Epithelial cell of prostate (primary cell): ENCODE data around the gene KATNBL1.
"Not testable (repeated sequence)": the region's sequence is repeated elsewhere in the genome, so short reads cannot be mapped to it uniquely, and the experiment has no call there.

Source experiments
- DNase-seq: peaks from one replicate; pipeline ENCODE4 v3.0.0-alpha.2; 2011; ENCODE audit warnings: low read depth, low spot score
- H3K27ac ChIP-seq: fragments of 450-650 bp; 2 replicates; pipeline ENCODE4 v1.5.1; 2017; ENCODE audit warnings: mild to moderate bottlenecking

Gene KATNBL1

GRCh38 chr15:34203936-34204335 lies 6.0 kb downstream of the KATNBL1 start:
- DNase-seq, result no peak
- H3K27ac ChIP-seq, result no peak overlapping the region

DNA sequence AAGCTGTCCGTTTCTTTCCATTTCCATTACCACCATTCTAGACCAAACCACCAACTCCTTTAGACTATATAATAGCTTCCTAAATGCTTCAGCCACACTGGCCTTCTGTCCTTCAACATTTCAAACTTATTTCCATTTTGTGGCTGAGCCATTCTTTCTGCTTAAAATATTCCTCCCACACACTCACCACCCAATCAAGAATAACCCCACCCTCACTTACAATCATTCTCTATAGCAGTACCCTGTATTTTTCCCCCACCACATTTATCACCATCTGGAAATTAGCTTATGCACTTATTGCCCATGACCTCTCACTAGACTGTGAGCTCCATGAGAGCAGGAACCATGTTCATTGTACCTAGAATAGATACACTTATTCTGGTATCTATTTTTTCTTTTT lies 6.6 kb downstream of the KATNBL1 start:
- H3K27ac ChIP-seq, result no peak overlapping the region
- DNase-seq, result no peak

GRCh38 chr15:34193272-34193671 lies 16.6 kb downstream of the KATNBL1 start:
- DNase-seq, H3K27ac ChIP-seq: not testable (repeated sequence)

DNA sequence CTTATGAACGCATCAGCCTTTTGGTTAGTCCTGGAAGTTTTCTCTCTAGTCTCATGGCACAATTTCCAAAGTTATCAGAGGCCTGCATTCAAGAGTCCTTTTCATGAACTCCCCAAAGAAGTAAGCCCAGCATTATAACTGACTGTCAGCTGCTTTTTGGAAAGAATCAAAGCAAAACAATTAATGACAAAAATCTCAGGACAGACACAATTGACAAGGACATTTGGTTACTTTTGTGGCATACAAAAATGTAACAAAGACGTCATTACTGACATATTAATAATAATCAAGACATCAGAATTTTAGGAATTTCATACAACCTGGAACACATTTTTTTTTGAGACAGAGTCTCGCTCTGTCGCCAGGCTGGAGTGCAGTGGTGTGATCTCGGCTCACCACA lies 21.2 kb downstream of the KATNBL1 start:
- H3K27ac ChIP-seq, result no peak overlapping the region
- no peak for DNase-seq

GRCh38 chr15:34185666-34186065 lies 24.2 kb downstream of the KATNBL1 start:
- H3K27ac ChIP-seq, result no peak overlapping the region
- no peak for DNase-seq

DNA sequence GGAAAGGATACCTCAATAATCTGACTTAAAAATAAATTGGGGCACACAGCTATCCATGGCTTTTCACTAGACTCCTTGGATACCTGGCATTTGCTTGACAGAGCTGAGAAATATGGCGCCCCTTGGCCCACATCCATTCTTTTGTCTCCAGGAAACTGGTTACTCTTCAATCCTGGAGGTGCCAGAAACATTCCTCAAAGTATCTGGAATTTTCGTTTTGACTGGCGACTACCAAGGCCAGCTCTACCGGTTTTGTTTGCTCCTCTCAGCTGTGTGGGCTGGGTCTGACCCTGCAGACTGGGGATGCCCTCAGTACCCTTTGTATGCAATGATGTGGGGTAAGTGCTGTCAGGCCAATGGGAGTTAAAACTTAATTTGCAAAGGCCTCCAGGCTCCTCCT lies 27.0 kb downstream of the KATNBL1 start:
- DNase-seq, result no peak
- H3K27ac ChIP-seq, result no peak overlapping the region

GRCh38 chr15:34179234-34179633 lies 30.7 kb downstream of the KATNBL1 start:
- no peak for DNase-seq
- no peak overlapping the region for H3K27ac ChIP-seq

GRCh38 chr15:34165987-34166573 lies 43.8 kb downstream of the KATNBL1 start:
- H3K27ac ChIP-seq, DNase-seq: not testable (repeated sequence)

- peak overlapping the region; percentile 57 for H3K27ac ChIP-seq
- DNase-seq, result peak; percentile 18
Observed at GRCh38 chr15:34161329-34161963, 48.5 kb downstream of the KATNBL1 start.

- DNase-seq, result no peak
- H3K27ac ChIP-seq, result peak overlapping the region; percentile 57
Observed at GRCh38 chr15:34160735-34161134, 49.2 kb downstream of the KATNBL1 start.

DNA sequence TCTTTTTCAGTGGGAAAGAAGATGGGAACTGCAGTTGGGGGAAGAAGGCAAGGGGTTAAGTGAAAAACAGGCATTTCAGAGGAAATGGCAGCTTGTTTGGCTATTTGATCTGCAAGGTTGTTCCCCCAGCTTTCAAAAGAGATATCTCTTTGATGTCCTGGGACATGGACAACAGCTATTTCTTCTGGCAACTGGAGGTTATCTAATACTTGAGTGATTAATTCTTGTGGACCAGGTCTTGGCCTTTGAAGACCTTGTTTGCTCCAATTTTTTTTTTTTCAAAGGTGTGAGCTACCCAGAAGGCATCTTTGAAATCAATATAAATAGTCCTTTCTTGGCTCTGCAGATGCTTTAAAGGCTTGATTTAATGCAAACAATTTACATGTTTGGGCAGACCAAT lies 51.5 kb downstream of the KATNBL1 start:
- DNase-seq, result no peak
- no peak overlapping the region for H3K27ac ChIP-seq

DNA sequence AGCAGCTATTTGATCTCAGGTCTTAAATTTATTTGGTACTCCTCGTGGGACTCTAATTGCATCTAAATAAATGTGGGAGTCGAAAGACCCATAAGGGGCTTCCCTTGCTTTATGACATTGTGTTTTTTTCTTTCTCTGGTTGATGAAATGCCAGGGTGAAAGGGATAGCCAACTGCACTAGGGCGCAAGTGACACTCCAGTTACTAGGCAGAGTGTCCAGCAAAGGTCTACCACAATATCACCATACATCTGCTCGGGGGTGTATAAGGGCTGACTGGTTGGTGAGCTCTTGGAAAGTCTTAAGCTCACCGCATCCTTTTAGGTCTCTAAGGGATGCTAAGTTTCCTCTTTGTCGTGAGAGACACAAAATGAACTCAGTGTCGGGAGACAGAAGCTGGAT lies 54.0 kb downstream of the KATNBL1 start:
- no peak for DNase-seq
- H3K27ac ChIP-seq, result peak overlapping the region; percentile 92

- peak overlapping the region; percentile 92 for H3K27ac ChIP-seq
- peak; percentile 43 for DNase-seq
Observed at GRCh38 chr15:34154725-34155204, 55.1 kb downstream of the KATNBL1 start.

- DNase-seq, result peak; percentile 63
- H3K27ac ChIP-seq, result peak overlapping the region; percentile 35
Observed at GRCh38 chr15:34147371-34148140, 62.3 kb downstream of the KATNBL1 start.

DNA sequence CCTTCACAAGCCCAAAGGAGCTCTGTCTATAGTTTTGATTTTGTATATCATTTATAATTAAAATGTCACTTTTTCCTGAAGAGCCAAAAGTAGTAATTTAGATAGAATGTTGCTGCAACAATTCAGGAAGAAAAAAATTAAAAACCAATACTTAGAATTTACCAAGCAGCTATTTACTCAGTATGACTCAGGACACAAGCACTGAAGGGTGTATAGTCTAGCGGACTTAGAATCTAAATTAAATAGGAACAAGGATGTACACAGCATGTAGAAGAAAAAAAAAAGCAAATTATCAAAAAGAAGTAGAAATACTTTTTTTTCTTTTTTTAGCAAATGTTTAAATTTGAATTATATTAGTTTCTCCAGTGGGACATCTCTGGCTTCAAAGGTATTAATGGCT lies 76.4 kb downstream of the KATNBL1 start:
- H3K27ac ChIP-seq, result no peak overlapping the region
- no peak for DNase-seq

DNA sequence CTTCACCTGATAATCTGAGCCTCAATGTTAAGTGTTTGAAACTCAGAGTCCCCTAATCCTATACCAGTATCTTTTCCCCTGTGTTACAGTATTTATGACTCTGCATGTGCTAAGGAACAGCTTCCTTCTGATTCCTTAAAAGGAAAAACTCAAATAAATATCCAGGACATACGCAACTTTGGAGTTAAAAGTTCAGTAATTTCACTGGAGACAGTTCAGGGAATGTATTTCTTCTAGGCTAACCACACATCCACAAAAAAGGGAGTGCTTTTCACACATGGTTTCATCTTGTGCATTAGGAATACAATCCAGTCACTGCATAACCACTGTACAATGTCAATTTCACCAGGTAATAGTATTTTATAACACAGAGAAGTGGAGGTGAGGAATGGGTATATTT lies 77.0 kb downstream of the KATNBL1 start:
- no peak for DNase-seq
- H3K27ac ChIP-seq, result no peak overlapping the region

DNA sequence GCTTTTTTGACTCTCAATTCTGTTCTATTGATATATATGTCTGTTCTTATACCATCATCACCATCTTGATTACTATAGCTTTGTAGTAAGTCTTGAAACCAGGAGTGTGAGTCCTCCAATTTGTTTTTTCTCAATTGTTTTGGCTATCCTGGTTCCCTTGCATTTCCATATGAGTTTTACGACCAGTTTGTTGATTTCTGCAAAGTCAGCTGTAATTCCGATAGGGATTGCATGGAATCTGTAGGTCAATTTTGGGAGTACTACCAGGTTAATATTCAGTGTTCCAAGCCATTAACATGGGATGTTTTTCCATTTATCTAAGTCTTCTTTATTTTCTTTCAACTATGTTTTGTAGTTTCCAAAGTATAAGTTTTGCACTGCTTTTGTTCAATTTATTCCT lies 81.0 kb downstream of the KATNBL1 start:
- no peak overlapping the region for H3K27ac ChIP-seq
- no peak for DNase-seq

GRCh38 chr15:34126522-34126921 lies 83.4 kb downstream of the KATNBL1 start:
- no peak overlapping the region for H3K27ac ChIP-seq
- no peak for DNase-seq

GRCh38 chr15:34125945-34126344 lies 84.0 kb downstream of the KATNBL1 start:
- no peak for DNase-seq
- H3K27ac ChIP-seq, result no peak overlapping the region

GRCh38 chr15:34124651-34125050 lies 85.2 kb downstream of the KATNBL1 start:
- H3K27ac ChIP-seq, result no peak overlapping the region
- DNase-seq, result no peak

DNA sequence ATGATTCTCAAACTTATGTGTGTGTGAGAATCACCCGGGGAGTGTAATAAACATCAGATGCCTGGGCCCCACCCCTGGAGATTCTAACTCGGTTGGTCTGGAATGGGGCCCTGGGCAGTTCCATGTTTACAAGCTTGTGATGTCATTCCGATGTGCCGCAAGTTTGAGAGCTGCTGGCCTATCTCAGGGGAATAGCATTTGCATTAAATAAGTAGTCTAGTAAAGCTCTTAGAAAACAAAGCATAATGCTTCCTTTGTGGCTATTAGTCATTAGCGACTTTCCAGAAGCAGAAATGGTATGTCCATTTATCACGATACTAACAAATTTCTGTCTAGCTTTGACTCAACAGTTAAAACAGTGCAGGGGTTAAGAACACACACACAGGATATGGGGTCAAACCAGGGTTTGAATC lies 87.1 kb downstream of the KATNBL1 start:
- H3K27ac ChIP-seq, result peak overlapping the region; percentile 59
- DNase-seq, result peak; percentile 91
